Measurements from ENCODE around the gene ITGAX.

GRCh38 chr16:31361201-31362110, 6.5 kb downstream of the ITGAX start:
- TF ChIP-seq POLR2A (IDR thresholded peaks at IDR 0.05) = no peak
- no peak for TF ChIP-seq CTCF (IDR thresholded peaks at IDR 0.05)
